GM18511 (cell line): ENCODE results near the gene CCDC116.
A peak's percentile ranks its signal among the peaks of the same experiment; 100 is the strongest.
"Not testable (repeated sequence)": the region's sequence is repeated elsewhere in the genome, so short reads cannot be mapped to it uniquely, and the experiment has no call there.

Experiments
- ATAC-seq: cut with Tn5 transposase; IDR thresholded peaks from one replicate; pipeline ENCODE4 v1.9.1; 2021; ENCODE audit warnings: mild to moderate bottlenecking, moderate library complexity; ENCODE audit not compliant: unreplicated experiment

The CCDC116 gene, protein sequence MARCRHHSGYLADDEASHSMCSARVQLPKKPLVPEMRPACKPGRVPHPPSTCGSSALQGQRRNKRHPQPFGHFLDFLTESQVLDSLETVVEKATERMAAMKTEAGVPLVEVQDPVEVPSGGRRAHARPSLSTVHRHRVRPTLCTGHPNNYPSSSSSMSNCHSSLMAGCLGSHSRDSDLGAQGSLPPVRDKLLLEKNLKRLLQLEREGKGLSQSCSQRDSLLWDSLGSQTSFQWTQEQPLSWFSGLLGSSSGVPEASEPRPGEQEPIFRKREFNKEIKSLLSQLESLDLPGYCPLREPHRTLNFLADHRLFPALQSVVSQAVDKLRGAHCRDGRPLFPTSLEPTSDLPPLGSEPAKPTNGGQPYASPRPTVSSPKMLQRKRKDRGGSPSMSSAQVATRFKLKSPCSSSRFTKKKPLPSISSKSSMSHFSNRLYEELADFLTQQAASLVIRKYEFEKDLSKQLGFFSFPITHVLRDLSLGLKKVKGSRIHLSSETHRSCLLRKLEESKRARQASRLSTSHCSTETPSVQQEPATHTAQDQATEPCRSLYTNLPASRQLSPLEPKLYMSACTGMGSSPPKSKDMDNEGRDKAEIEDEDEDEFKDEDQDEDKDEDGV

GRCh38 chr22:21632237-21632895 is at the start of gene CCDC116:
TSS of gene CCDC116 (plus strand) at chr22:21632760. CDS start at chr22:21633182, 422 bp downstream.
- ATAC-seq = no peak

DNA sequence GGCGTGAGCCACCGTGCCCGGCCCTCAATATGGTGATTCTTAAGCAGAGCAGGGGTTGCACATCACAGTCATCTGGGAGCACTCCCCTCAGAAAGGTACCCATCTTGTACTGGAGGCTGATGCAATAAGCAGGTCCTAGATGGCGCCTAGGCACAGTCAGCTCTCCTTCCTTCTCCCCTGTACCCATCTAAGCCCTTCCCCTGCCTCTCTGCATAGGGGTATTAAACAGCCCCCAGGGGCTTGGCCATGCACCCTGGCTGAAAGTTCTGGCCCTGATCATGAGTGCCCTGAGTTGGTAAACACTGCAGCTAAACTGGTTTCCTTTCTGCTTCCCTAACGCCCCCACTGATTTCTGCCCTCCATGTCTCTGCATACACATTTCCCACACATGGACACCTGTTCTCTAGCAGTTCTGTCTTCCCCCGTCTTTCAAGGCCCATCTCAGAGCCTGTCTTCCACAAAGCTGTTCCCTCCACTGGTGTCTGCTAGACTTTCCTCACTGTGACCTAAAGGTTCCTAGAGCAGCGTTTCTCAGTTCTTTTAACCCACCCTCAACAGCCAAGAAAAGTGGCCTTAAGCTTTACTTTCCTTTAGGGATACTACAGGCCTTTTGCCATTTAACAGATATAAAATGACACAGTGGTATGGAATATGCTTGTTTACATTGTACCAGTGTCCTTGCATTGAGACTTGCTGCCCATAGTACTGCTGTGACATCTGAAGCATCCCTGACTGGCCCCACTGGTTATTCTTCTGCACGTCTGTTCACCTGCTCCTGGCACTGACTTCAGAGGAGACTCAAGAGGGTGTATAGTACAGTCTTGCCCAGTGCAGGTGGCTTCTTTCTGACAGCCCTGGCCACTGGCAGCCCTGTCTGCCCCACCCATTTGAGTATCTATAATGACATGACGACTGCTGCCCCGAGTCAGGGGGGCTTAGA is 49.5 kb upstream of the CCDC116 start:
- ATAC-seq = no peak

DNA sequence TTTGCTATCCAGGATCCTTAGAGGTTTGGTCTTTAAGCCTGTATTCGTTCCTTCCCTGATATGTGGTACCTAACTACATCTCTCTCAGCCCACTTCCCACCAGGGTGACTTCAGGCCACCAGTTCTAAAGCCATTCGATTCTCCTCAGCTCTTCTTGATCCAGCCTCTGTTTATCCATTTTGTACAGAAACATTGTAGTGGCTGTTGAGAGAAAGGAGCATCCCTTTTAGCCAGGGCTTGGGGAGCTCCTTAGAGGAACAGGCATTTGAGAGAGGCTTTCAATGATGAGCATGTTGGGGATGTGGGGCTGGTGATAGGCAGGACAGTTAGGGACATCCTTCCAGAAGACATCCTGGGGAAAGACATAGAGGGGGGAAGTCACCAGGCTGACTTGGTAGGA is 47.2 kb upstream of the CCDC116 start:
- ATAC-seq = no peak

GRCh38 chr22:21587803-21588611 is 44.6 kb upstream of the CCDC116 start:
- peak; percentile 94 for ATAC-seq

DNA sequence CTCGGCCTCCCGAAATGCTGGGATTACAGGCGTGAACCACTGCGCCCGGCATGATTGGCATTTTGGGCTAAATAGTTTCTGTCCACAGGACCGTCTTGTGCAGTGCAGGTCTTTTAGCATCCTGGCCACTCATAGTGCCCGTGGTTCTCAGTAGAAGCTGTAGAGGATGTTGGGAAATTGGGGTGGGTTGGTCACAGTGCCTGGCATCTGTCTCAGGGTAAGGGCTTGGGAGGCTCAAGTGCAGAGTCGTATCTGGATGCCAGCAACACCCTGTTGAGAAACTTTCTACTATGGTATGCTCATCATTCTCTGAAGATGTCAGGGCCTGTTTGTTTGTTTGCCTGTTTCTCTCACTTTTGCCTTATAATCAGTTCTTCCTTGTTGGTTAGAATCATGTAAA is 43.2 kb upstream of the CCDC116 start:
- ATAC-seq = no peak

- no peak for ATAC-seq
These were observed 41.5 kb upstream of the CCDC116 start for GRCh38 chr22:21590809-21591641.

GRCh38 chr22:21591695-21592094 is 40.9 kb upstream of the CCDC116 start:
- no peak for ATAC-seq

DNA sequence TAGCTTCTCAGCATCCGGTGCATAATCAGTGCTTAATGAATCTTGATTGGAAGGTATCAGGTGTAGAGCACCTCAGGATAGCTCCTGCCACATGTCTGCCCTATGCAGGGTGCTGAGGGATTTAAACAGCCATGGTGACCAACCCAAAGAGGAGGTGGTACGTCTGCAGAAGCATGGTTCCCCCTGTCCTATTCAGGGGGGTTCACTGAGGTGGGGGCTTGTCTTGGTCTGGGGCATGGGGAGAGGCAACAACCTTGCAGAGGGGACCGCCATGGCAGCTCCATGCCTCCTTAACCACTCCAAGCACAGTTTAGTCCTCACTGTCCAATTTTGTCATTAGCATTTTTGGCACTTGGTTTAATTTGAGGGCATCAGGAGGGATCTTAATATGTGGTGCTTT is 40.1 kb upstream of the CCDC116 start:
- ATAC-seq = no peak

DNA sequence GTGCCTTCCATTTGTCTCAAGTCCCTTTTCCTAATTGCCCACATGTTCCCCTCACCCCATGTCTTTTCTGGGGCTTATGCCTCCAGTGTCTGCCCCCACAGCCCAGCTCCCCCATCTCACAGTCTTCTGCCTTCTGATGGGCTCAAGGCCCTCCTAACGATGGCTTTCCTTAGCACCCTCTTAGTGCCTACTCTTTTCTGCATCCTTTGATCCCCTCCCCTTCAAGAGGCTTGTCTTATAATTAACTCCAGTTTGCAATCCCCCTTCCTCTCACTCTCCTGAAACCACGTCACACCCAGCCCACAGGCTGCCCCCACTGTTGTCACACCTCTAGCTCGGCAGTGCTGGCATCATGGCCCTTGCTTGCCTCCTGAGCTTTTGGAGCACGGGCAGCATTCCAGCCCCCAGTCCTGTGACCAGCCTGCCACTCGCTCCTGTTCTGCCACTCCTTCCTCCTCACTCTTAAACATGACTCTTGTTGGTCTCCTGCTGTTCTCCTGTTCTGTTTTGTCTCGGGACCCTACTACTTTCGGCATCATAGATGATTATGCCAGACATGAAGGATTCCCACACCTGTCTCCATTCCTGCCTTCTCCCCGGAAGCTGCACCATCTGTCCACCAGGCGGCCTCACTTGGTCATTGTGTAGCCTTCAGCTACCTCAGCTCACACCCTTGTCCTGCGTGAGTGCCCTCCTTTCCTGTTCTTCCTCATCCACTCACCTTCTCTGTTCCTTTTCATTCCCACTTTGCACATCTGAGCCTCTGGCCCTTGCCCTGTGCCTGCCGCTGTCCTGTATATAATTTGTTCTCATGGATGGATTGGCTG is 38.9 kb upstream of the CCDC116 start:
- ATAC-seq = no peak

DNA sequence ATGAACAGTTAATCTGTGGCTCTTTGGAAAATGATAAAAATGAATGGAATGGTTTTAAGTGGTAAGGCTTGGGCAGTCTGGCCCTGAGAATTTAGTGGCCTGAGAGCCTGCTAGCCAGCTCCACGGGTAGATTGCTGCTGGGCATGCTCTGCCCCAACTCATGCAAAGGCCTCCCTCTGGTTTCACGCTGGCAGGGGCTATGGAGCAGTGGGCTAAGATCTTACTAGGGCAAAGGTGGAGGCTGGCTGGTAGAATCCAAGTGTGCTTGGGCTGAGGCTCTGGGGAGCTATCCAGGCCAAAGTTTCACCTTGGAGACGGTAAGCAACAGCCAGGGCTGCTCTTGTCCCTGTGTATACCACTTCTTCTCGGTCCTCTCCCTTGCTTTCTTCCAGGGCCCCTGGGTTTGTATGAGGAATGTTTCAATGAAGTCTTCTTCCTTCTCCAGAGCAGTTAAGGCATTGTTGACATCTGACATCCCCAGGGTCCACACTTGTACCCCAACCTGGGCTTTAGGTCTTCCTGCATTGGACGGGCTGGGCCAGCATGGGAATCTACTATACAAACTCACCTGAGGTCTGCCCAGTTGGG is 37.6 kb upstream of the CCDC116 start:
- no peak for ATAC-seq

DNA sequence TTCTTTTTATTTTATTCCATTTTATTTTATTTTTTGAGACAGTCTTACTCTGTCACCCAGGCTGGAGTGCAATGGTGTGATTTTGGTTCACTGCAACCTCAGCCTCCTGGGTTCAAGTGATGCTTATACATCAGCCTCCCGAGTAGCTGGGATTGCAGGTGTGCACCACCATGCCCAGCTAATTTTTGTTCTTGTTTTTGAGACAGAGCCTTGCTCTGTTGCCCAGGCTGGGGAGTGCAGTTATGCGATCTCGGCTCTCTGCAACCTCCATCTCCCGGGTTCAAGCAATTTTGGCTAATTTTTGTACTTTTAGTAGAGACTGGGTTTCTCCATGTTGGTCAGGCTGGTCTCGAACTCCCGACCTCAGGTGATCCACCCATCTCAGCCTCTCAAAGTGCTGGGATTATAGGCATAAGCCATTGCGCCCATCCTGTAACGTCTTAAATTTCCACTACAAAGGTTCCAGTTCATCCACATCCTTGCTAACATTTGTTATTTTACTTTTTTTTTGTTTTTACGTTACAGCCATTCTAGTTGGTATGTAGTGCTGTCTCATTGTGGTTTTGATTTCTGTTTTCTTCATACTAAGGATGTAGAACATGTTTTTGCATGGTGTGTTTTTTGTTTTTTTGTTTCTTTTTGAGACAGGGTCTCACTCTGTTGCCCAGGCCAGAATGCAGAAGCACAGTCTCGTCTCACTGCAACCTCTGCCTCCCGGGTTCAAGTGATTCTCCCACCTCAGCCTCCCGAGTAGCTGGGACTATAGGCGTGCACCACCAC is 36.0 kb upstream of the CCDC116 start:
- ATAC-seq = not testable (repeated sequence)

GRCh38 chr22:21598302-21598701 is 34.3 kb upstream of the CCDC116 start:
- no peak for ATAC-seq

DNA sequence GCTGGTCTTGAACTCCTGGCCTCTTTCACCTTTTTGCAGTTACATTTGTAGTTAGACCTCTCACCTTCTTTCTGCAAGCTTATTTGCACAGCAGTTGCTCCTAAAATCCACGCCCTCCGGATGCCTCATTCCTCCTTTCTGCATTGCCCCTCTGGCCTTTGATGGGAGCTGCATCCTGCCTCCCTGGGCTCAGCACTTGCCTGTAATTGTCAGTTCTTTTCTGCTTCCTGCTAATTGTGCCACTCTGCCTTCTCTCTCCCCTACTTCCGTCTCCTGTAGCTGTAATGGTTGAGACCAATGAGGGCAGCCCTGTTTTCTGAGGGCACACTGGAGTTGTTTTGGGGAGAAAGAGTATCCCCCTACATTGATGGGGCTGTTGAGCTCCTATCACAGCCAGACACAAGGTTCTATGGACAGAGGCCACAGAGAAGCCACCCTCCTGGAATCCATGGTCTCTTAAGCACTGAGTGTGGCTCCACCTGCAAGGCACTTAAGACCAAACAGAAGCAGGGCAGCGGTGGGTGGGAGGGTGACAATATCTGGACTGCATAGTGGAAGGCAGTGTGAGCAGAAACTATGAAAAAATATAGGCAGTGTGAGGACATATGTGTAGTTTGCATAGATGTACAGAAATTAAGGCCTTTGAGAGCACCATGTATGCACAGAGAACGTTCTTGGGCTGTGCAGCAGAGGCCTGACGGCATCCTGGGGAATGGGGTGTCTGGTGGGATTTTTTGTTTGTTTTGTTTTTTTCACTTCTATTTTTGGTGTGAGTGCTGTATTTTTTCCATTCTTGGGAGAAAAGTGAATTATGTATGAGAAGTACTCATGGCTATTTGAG is 33.3 kb upstream of the CCDC116 start:
- no peak for ATAC-seq

GRCh38 chr22:21602579-21602978 is 30.0 kb upstream of the CCDC116 start:
- no peak for ATAC-seq

DNA sequence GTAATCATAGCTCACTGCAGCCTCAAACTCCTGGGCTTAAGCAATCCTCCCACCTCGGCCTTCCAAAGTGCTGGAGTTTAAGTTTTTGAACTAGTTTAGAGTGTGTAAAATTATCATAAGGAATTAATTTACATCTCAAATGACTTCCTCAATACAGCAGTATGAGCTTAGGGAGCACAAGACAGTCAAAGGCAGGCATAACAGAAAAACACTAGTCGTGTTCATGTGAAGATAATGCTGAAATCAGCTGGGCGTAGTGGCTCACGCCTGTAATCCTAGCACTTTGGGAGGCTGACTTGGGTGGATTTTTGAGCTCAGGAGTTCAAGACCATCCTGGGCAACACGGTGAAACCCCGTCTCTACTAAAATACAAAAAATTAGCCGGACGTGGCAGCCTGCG is 28.6 kb upstream of the CCDC116 start:
- ATAC-seq = no peak

- ATAC-seq = no peak
These were observed 26.5 kb upstream of the CCDC116 start for GRCh38 chr22:21605887-21606564.
